SU-DHL-6 (cell line): ENCODE measurements around the gene LRP1B.

ENCODE experiments used
- H2AFZ ChIP-seq: fragments of 200-600 bp; sonication (generic); 2 replicates; pipeline ENCODE4 v1.6.1; 2014; ENCODE audit warnings: low read depth, mild to moderate bottlenecking, moderate library complexity, mixed read lengths, antibody characterized with exemption, low read length; ENCODE audit not compliant: severe bottlenecking
- H3F3A ChIP-seq: fragments of 200-600 bp; shearing (Covaris generic); 2 replicates; pipeline ENCODE4 v1.6.0; 2016; ENCODE audit warnings: antibody characterized with exemption, mild to moderate bottlenecking; ENCODE audit not compliant: insufficient read depth
- H3K27ac ChIP-seq: fragments of 200-600 bp; sonication (generic); 2 replicates; pipeline ENCODE4 v1.5.1; 2016; ENCODE audit warnings: low read depth, mild to moderate bottlenecking, low read length, moderate library complexity, mixed read lengths
- H3K27me3 ChIP-seq: fragments of 200-600 bp; sonication (generic), shearing (Covaris generic); 2 replicates; pipeline ENCODE4 v1.6.0; 2014; ENCODE audit warnings: mild to moderate bottlenecking, low read length
- H3K36me3 ChIP-seq: fragments of 200-600 bp; sonication (generic); 2 replicates; pipeline ENCODE4 v1.6.1; 2014; ENCODE audit warnings: mild to moderate bottlenecking, low read length, mixed read lengths
- H3K4me2 ChIP-seq: fragments of 300-600, 200-600 bp; shearing (Covaris generic), sonication (generic); 2 replicates; pipeline ENCODE4 v1.6.0; 2014; ENCODE audit warnings: low read length, low read depth, mild to moderate bottlenecking; ENCODE audit not compliant: poor library complexity, severe bottlenecking
- H3K4me3 ChIP-seq: fragments of 200-600 bp; sonication (generic); 2 replicates; pipeline ENCODE4 v1.5.1; 2014; ENCODE audit warnings: antibody characterized with exemption, low read length, mild to moderate bottlenecking, mixed read lengths; ENCODE audit not compliant: insufficient read depth, poor library complexity, severe bottlenecking
- H3K79me2 ChIP-seq: fragments of 200-600 bp; sonication (generic); 2 replicates; pipeline ENCODE4 v1.6.1; 2014; ENCODE audit warnings: mild to moderate bottlenecking, low read length, moderate library complexity; ENCODE audit not compliant: insufficient read depth
- H3K9ac ChIP-seq: fragments of 200-600 bp; sonication (generic); 2 replicates; pipeline ENCODE4 v1.7.0; 2014; ENCODE audit warnings: mild to moderate bottlenecking, low read length
- H3K9me2 ChIP-seq: fragments of 200-600 bp; sonication (generic); replicated peaks from 2 replicates; pipeline ENCODE4 v1.6.1; 2014; ENCODE audit warnings: low read length; ENCODE audit not compliant: insufficient read depth
- H3K9me3 ChIP-seq: fragments of 200-600 bp; sonication (generic); 2 replicates; pipeline ENCODE4 v1.6.1; 2014; ENCODE audit warnings: low read length, mixed read lengths; ENCODE audit not compliant: insufficient read depth
- H4K20me1 ChIP-seq: fragments of 200-600 bp; sonication (generic); 2 replicates; pipeline ENCODE4 v1.6.1; 2014; ENCODE audit warnings: low read depth, mild to moderate bottlenecking, antibody characterized with exemption, low read length, moderate library complexity, mixed read lengths
- CTCF ChIP-seq: fragments of 200-600 bp; sonication (generic); IDR thresholded peaks from one replicate; pipeline ENCODE4 v1.5.1; 2017; ENCODE audit warnings: antibody characterized with exemption, mild to moderate bottlenecking, low read length, moderate library complexity; ENCODE audit not compliant: insufficient read depth, poor library complexity, severe bottlenecking
- EZH2phosphoT487 ChIP-seq: fragments of 200-600 bp; sonication (generic), shearing (Covaris generic); conservative IDR thresholded peaks from 2 replicates; pipeline ENCODE4 v1.6.1; 2018; ENCODE audit warnings: mild to moderate bottlenecking, antibody characterized with exemption, low read length, moderate library complexity, mixed read lengths

Gene LRP1B

GRCh38 chr2:141151611-141152286, 979.1 kb downstream of the LRP1B start:
- Histone ChIP-seq H3K9me3 (no peaks in the 10 kb centered on the region), H3K4me2 (no peak overlapping the region), H3F3A (no peaks in the 10 kb centered on the region), H3K27ac (no peak overlapping the region), H2AFZ (no peak overlapping the region), H3K27me3 (no peaks in the 10 kb centered on the region), H3K36me3 (no peaks in the 10 kb centered on the region), H3K9ac (no peak overlapping the region), H4K20me1 (no peaks in the 10 kb centered on the region), H3K9me2 (no peaks in the 10 kb centered on the region), H3K79me2 (no peaks in the 10 kb centered on the region), H3K4me3 (no peak overlapping the region)
- TF ChIP-seq CTCF = no peak

- no peaks in the 10 kb centered on the region for H3K27me3 ChIP-seq
- no peak overlapping the region for H3K9ac ChIP-seq
- no peak overlapping the region for H3K27ac ChIP-seq
- H3K79me2 ChIP-seq = no peaks in the 10 kb centered on the region
- H3K9me2 ChIP-seq = no peaks in the 10 kb centered on the region
- no peak for TF ChIP-seq CTCF
- TF ChIP-seq EZH2phosphoT487 = no peak
- H2AFZ ChIP-seq = no peak overlapping the region
- H3K36me3 ChIP-seq = no peaks in the 10 kb centered on the region
- no peaks in the 10 kb centered on the region for H4K20me1 ChIP-seq
- H3K9me3 ChIP-seq = no peaks in the 10 kb centered on the region
- no peaks in the 10 kb centered on the region for H3F3A ChIP-seq
- no peak overlapping the region for H3K4me2 ChIP-seq
- no peak overlapping the region for H3K4me3 ChIP-seq
Observed at GRCh38 chr2:141142025-141142424, 988.8 kb downstream of the LRP1B start.

- Histone ChIP-seq H4K20me1 (no peaks in the 10 kb centered on the region), H3K4me3 (no peak overlapping the region), H3K27ac (no peak overlapping the region), H3K9ac (no peak overlapping the region), H2AFZ (no peak overlapping the region), H3F3A (no peaks in the 10 kb centered on the region), H3K4me2 (no peak overlapping the region), H3K27me3 (no peaks in the 10 kb centered on the region), H3K9me3 (no peaks in the 10 kb centered on the region), H3K36me3 (no peaks in the 10 kb centered on the region), H3K79me2 (no peaks in the 10 kb centered on the region), H3K9me2 (no peaks in the 10 kb centered on the region)
- TF ChIP-seq EZH2phosphoT487 (no peak), CTCF (no peak)
Observed at GRCh38 chr2:141137122-141137693, 993.6 kb downstream of the LRP1B start.
